HG02852 (cell line): Measurements from ENCODE around the gene C3.

Experiments
- ATAC-seq: cut with Tn5 transposase; IDR thresholded peaks from one replicate; pipeline ENCODE4 v1.9.1; 2021; ENCODE audit warnings: mild to moderate bottlenecking, moderate library complexity; ENCODE audit not compliant: unreplicated experiment

The C3 gene

DNA sequence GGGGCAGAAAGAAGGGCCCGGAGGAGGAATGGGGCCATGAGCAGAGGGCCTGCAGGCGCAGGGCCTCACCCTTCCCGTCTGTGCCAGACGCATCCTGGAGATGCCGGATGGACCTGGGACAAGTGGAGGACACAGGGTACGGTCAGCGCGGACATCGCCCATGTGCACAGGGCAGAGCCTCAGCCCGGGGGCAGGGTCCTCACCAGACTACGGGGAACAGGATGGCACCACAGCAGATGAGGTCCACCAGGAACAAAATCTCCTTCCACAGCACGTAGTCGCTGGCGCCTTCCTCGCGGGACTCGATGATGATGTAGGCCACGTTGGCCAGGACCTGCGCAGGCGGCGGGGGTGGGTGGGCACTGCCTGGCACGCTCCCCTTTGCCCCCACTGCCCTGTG, 11.4 kb upstream of the C3 start:
- no peak for ATAC-seq

DNA sequence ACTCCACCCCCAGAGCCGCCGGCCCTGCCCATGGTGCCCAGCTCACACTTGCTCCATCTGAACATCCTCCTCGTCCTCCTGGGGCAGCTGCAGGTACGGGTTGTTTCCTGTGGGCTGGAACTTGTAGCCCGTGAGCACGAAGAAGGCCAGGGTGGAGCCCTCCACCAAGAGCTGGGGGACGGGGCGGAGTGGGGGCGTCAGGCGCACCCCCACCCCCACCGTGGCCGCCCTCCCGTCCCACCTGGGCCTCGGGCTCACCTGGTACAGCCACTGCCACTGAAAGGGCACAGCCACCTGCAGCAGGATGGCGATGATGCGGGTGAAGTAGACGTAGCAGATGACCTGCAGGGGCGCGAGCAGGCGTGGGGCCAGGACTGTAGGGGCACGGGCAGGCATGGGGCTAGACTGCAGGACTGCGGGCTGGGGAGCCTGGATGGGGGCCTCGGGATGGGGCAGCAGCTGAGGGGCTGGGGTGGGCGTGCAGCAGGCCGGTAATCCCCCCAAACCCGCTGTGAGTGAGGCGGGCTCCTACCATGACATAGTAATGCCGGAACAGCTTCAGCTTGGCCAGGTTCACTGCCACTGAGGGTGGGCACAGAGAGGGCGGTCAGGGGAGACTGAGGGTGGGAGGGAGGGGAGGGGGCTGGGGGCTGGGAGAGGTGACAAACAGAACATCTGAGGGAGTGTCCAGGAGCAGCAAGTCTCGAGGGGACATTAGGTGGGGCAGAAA, 10.7 kb upstream of the C3 start:
- ATAC-seq: no peak

DNA sequence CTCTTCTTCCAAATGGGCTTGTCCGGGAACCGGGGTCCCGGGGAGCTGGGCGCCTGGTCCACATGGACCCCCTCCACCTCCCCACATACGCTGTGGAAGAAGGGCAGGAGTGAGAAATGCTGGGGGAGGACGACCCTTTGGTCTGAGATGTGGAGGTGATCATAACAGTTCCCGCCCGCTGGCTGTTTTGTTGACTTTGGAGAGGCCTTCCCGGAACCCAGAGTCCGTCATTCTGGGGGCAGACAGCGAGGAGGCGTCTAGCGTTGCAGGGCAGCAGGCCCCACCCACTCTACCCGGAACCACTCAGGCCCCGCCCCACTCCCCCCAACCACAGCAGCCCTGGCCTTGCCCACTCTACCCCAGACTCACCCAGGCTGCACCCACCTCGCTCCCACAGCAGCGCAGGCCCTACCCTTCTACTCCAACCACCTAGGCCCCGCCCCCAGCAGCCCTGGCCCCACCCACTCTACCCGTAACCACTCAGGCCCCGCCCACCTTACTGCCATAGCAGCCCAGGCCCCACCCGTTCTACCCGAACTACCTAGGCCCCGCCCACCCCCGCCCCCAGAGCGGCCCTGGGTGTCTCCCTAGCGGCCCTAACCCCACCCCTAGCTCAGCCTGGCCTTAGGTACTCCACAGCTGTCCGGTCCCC, 9.8 kb upstream of the C3 start:
- ATAC-seq: no peak

DNA sequence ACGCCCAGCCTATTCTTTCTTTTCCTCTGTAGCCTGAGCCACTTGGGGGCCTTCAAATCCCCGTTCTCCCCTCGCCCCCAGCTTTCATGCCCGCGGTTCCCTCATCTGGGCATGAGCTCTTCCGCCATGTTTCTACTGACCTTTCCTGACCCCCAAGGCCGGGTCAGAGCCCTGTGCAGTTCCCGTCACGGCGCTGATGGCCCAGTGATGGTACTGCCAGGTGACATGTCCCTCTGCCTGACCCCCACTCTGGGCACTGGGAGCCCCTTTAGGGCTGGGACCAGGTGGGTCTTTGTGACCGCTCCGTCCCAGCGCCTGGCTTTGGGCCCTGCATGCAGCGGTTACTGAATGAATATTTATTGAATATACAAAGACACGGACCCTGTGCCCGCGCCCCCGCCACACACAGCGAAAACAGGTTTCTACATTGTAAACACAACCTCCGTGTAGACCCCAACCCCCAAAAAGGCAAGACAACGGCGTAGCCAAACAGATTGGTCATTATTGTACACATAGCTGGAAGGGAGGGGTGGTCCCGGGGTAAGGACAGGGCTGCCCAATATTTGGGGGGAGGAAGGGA, 9.2 kb upstream of the C3 start:
- no peak for ATAC-seq

DNA sequence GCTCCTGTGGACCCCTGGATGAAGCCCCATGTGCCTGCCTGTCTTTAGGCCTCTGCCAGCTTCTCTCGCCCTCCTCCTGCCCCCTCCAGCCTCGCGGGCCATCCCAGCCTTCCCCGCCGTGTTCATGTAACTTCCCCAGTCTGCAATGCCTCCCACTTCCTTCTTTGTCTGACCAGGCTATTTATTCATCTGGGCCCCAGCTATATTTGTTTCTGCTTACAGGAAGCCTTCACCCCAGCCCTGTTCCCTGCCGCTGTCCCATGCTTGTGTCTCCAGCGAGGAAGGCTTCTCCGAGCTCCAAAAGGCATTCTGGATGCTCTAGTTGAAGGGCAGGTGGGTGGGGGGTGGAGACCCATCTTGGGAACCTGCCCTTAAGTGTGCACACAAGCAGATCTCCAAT, 7.9 kb upstream of the C3 start:
- ATAC-seq: no peak

DNA sequence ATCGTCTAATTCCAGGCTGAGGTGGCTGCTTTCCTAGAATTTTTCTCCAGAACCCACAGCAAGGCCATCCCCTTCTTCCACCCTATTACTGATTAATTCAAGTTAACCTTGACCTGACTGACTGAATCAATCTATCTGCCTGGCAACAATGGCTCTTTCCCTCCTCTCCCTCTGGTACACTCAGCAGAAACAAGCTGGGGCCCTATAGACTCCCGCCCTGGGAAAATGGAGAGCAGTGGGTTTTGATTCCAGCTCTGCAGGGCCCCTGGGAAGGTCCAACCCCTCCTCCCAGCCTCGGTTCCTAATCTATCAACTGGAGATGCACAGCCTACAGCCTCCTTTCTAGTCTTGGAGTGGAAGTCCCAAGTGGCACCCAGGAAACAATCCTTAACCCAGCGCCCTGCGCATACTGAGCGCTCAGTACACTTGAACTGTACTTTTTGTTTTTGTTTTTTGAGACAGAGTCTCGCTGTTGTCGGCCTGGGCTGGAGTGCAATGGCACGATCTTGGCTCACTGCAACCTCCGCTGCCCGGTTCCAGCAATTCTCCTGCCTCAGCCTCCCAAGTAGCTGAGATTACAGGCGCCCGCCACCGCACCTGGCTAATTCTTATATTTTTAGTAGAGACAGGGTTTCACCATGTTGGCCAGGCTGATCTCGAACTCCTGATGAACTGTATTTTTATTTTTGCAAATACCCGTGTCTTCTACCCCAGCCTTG, 5.2 kb upstream of the C3 start:
- no peak for ATAC-seq

DNA sequence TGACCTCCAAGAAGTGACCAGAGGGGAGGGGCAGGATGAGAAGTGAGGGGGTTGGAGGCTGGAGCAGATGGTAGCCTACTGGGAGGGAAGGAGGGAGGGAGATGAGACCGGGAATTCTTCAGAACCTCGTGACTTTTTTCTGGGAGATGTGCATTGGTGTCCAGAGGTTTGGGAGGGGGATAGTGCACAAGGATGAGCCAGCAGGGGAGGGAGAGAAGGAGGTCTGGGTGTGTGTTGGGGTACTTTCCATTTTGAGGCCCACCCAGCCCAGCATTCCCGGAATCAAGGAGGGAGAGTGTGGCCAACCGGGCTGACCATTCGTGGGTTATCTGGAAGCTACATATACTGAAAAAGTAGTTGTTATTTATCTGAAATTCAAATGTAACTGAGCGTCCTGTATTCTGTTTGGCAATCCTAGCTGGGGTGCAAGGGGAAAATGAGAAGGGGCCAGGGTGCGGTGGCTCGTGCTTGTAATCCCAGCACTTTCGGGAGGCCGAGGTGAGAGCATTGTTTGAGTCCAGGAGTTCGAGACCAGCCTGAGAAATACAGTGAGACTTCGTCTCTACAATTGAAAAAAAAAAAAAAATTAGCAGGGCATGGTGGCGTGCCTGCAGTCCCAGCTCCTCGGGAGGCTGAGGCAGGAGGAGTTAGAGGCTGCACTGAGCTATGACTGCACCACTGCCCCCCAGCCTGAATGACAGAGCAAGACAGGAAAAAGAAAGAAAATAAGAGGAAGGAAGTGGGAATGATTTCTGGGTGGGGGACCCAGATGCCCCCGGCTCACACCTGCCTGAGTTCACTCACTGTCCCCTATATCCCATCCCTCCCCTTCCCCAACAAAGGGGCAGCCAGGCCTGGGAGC, 4.4 kb upstream of the C3 start:
- no peak for ATAC-seq

DNA sequence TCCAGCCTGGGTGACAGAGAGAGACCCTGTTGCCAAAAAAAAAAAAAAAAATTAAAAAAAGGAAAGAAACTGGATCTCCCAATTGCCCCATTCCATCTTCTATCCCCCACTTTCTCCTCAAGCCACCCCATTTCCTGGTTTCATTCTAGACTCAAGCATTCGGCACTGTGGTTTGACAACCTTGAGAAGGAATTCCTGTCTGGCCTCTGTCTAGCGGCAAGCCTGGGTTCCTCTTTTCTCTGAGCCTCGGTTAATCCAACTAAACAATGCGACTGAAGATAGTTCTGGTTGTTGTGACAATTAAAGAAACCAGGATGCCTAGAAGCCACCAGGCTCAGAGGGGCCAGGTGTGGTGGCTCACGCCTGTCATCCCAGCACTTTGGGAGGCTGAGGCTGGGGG, 3.3 kb upstream of the C3 start:
- ATAC-seq: no peak

DNA sequence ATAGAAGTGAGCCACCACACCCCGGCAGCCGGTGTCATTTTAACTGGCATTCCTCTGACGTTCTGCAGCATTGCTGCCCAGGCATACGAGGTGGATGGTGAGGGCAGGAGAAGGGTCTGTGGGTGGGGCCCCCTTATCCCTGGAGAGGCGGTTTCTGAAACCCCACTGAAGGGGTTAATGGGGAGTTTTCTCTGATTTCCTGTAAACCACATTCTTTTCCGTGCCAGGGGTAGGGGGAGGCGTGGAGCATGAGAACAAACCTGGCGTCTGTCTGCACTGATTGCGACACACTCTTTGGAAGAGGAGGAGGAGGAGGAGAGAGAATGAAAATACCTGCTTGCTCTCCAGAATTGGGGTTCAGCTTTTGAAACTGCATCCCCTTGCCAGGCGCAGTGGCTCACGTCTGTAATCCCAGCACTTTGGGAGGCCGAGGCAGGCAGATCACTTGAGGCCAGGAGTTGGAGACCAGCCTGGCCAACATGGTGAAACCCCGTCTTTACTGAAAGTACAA, 2.7 kb upstream of the C3 start:
- no peak for ATAC-seq

DNA sequence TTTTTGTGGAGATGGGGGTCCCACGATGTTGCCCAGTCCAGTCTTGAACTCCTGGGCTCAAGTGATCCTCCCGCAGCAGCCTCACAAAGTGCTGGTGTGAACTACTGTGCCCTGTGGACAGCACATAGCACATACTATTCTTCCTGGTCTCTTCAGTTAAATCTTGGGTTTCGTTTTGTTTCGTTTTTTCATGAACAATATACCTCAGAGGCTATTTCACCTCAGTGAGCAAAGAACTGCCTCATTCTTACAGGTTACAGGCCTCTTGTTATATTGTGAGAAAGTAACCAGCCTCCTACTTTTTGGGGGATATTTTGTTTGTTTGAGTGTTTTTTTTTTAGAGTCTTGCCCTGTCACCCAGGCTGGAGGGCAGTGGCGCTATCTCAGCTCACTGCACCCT, 1.3 kb upstream of the C3 start:
- ATAC-seq: peak; percentile 54

DNA sequence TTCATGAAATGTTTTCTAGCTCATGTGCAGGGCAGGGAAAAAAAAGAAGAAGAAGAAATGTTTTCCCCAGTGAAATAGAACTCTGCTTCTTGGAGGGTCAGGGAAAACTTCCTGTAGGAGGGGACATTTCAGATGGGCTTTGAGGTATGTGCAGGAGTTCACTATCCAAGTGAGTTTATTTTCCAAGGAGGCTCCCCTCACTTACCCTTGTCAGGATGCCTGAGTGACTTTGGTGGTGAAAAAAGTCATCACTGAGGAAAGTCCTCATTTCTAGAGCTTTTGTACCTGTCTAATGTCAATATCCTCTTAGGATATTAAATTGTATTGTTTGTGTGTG, 656 bp upstream of the C3 start:
- ATAC-seq: no peak

DNA sequence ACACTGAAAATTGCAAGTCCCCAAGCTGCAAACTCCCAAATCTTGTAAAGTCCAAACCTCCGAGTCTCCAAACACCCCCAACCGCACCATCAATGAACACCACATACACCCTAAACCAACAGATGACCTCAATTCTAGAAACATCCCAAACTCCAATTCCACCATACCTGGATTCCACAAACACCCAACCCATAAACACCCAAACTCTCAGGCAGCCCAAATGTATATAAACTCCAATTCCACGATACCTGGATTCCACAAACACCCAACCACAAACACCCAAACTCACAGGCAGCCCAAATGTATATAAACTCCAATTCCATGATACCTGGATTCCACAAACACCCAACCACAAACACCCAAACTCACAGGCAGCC, 470 bp downstream of the C3 start:
- no peak for ATAC-seq

DNA sequence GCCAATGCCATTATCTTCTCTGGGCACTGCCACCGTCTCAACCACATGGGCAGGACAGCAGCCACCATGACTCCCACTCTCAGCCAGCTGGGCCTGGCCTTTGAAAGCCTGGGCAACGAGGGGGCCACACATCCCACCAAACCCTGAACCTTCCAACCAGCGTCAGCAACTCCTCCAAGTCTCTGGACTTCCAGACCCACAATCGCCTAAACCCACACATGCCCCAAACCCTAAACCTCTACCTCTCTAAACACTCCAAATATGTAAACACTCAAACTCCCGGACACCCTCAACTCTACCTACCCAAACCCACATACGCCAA, 949 bp downstream of the C3 start:
- ATAC-seq: no peak

DNA sequence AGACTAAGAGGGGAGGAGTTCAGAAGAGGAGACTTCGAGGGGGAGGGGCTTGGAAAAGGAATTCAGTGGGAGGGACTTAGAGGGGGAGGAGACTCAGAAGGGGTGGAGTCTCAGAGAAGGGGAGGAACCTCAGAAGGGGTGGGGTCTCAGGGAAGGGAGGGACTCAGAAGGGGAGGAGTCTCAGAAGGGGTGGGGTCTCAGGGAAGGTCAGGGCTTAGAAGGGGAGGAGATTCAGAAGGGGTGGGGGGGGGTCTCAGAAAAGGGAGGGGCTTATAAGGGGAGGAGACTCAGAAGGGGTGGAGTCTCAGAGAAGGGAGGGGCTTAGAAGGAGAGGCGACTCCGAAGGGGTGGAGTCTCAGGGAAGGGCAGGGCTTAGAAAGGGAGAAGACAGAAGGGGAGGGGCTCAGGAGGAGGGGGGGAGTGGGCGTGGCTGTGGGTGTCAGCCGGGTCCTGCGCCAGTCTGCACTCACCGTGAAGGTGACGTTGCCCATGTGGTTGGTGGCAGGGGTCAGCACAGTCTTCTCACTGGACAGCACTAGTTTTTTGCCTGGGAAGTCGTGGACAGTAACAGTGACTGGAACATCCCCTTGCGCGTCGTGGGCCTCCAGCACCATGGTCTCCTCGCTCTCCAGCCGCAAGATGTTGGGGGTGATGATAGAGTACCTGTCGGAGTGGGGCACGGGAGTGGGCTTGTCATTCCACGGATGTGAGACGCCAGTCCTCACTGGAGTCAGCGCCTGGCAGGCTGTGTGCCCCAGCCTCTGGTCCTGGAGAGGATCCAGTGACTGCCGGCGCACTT, 1.5 kb downstream of the C3 start:
- no peak for ATAC-seq

DNA sequence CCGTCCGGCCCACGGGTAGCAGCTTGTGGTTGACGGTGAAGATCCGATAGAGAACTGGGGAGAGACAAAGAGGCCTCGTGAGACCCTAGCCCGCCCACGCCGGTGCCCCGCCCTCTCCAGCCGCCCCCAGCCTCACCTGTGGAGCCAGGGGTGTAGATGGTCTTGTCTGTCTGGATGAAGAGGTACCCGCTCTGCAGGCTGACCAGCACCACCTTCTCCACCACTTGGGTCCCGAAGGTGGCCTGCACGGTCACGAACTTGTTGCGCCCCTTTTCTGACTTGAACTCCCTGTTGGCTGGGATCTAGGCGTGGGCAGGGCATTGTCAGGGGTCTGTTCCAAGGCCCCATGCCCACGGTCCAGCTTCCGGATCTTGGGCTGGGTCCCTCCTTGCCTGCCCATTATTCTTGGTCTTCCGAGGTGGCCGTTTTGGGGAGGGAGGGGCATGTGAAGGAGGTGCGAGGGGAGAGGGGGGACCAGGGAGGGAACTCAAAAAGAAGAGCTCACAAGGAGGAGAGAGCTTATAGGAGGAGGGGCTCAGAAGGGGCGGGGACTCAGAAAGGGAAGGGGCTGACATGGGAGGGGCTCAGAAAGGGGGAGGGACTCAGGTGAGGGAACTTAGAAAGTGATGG, 2.2 kb downstream of the C3 start:
- no peak for ATAC-seq

DNA sequence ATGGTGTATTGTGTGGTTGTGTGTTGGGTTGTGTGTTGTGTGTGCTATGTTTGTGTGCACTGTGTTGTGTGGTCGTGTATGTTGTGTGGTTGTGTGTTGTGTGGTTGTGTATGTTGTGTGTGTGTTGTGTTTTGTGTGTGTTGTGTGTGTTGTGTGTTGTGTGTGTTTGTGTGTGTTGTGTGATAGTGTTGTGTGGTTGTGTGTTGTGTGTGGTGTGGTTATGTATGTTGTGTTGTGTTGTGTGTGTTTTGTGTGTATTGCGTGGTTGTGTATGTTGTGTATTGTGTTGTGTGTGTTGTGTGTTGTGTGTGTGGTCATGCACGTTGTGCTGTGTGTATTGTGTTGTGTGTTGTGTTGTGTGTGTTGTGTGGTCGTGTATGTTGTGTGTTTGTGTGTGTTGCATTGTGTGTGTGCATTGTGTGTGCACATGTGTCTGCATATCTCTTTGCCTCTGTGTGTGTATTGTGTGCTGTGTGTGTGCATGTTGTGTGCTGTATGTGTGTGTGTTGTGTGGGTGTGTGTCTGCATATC, 2.9 kb downstream of the C3 start:
- ATAC-seq: no peak

DNA sequence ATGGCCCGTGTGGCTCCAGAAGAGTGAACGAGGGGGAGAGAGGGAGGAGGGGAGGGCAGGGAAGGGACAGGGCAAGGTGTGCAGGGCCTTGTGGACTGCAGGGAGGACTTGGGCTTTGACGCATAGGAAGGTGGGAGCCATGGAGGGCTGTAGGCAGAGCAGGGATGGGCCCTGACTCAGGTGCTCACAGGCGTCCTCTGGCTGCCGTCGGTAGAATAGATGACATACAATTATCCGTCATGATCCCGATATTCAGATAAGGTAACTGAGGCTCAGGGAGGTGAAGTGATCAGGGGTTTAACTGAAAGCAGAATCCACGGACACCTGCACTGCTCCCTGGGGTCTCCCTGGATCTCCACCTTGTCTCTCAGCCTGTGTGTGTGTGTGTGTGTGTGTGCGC, 3.4 kb downstream of the C3 start:
- ATAC-seq: no peak

DNA sequence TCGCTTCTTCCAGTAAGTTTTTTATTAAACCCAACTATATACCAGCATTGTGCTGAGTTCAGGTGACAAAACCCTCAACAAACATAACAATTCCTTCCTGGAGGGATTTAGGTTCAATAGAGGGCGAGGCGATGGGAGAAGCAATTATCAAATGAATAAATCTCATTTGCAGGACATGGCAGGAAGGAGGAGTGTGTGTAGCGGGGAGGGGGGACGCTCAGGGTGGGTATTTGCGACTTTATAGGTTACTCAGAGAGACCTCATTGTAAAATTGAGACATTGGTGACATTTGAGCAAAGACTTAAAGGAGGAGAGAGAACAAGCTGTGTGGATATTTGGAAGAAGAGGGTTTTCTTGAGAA, 3.9 kb downstream of the C3 start:
- ATAC-seq: no peak

DNA sequence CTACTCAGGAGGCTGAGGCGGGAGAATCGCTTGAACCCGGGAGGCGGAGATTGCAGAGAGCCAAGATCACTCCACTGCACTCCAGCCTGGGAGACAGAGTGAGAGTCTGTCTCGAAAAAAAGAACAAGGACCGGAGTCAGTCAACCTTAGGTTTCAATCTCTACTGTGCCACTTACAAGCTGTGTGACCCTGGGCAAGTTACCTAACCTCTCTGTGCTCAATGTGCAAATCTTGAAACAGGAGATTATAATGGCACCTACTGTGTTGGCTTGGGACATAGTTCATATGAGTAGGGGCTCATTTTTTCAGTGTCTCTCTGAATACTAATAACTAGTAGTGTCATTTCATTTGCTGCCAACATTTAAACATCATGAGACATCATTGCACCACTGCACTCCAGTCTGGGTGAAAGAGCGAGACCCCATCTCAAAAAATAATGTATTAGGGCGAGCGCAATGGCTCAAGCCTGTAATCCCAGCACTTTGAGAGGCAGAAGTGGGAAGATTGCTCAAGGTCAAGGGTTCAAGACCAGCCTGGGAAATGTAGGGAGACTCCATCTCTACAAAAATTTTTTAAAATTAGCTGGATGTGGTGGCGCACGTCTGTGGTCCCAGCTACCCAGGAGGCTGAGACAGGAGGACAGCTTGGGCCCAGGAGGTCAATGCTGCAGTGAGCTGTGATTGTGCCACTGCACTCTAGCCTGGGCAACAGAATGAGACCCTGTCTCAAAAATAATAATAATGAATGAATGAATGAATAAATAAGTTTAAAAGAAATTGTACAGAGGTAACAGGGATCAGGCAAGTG, 5.5 kb downstream of the C3 start:
- no peak for ATAC-seq
